NK-92 treated with Interleukin-12 subunit alpha and Interleukin-12 subunit beta, amount 100 ng/mL, for 24 hours (cell line): Measurements from ENCODE around the gene IFI16.
A peak's percentile ranks its signal among the peaks of the same experiment; 100 is the strongest.
"Not testable (repeated sequence)": the region's sequence is repeated elsewhere in the genome, so short reads cannot be mapped to it uniquely, and the experiment has no call there.

Experiments
- DNase-seq: peaks from one replicate; lab custom pipeline; 2025; lab: John Stamatoyannopoulos, UW

Gene IFI16

GRCh38 chr1:159009704-159010361 is at the start of gene IFI16:
Gene IFI16, plus strand, starts transcription at chr1:159009907. Its CDS starts 4,774 bp downstream, at chr1:159014681.
- peak; percentile 36 for DNase-seq

- no peak for DNase-seq
Observed at GRCh38 chr1:158961178-158961577, 48.5 kb upstream of the IFI16 start.

- DNase-seq, result no peak
Observed at GRCh38 chr1:158962983-158963382, 46.7 kb upstream of the IFI16 start.

- no peak for DNase-seq
Observed at GRCh38 chr1:158969166-158969565, 40.5 kb upstream of the IFI16 start.

- no peak for DNase-seq
Observed at GRCh38 chr1:158969855-158970254, 39.9 kb upstream of the IFI16 start.

- DNase-seq, result no peak
Observed at GRCh38 chr1:158972841-158973240, 36.9 kb upstream of the IFI16 start.

- no peak for DNase-seq
Observed at GRCh38 chr1:158976219-158976618, 33.5 kb upstream of the IFI16 start.

GRCh38 chr1:158978730-158979129 is 31.0 kb upstream of the IFI16 start:
- no peak for DNase-seq

- DNase-seq, result no peak
Observed at GRCh38 chr1:158979229-158979628, 30.5 kb upstream of the IFI16 start.

- DNase-seq, result no peak
Observed at GRCh38 chr1:158983235-158983634, 26.5 kb upstream of the IFI16 start.

- no peak for DNase-seq
Observed at GRCh38 chr1:158984386-158984785, 25.3 kb upstream of the IFI16 start.

GRCh38 chr1:158989424-158989823 is 20.3 kb upstream of the IFI16 start:
- DNase-seq, result no peak

- DNase-seq, result no peak
Observed at GRCh38 chr1:158992787-158993312, 16.9 kb upstream of the IFI16 start.

- DNase-seq, result no peak
Observed at GRCh38 chr1:158996998-158997397, 12.7 kb upstream of the IFI16 start.

- no peak for DNase-seq
Observed at GRCh38 chr1:158998037-158998780, 11.5 kb upstream of the IFI16 start.

- no peak for DNase-seq
Observed at GRCh38 chr1:158998781-158999161, 10.9 kb upstream of the IFI16 start.

- DNase-seq, result no peak
Observed at GRCh38 chr1:158999316-159000069, 10.2 kb upstream of the IFI16 start.

GRCh38 chr1:159000070-159000409 is 9.7 kb upstream of the IFI16 start:
- DNase-seq, result no peak

- no peak for DNase-seq
Observed at GRCh38 chr1:159000625-159001024, 9.1 kb upstream of the IFI16 start.

- DNase-seq, result no peak
Observed at GRCh38 chr1:159005161-159005560, 4.5 kb upstream of the IFI16 start.

- no peak for DNase-seq
Observed at GRCh38 chr1:159005676-159006075, 4.0 kb upstream of the IFI16 start.

- DNase-seq, result not testable (repeated sequence)
Observed at GRCh38 chr1:159006210-159006807, 3.4 kb upstream of the IFI16 start.
